GM06990 (cell line): ENCODE measurements around the gene XRN2.

Experiments
- DNase-seq: peaks from one replicate; pipeline ENCODE4 v3.0.0-alpha.2; 2011; ENCODE audit not compliant: insufficient read length; ENCODE audit errors: extremely low read depth
- H3K27me3 ChIP-seq: replicated peaks from 2 replicates; pipeline ENCODE4 v1.6.0; 2011; ENCODE audit warnings: low read length; ENCODE audit not compliant: control insufficient read depth, insufficient read depth
- H3K36me3 ChIP-seq: 2 replicates; pipeline ENCODE4 v1.5.1; 2011; ENCODE audit warnings: low read length; ENCODE audit not compliant: control insufficient read depth, insufficient read depth
- H3K4me3 ChIP-seq: replicated peaks from 2 replicates; pipeline ENCODE4 v1.5.1; 2011; ENCODE audit warnings: low read depth, mild to moderate bottlenecking, control low read depth, low read length
- CTCF ChIP-seq: IDR thresholded peaks from 2 replicates; pipeline ENCODE4 v1.5.1; 2011; ENCODE audit warnings: low read length, control low read depth, mild to moderate bottlenecking, inconsistent platforms; ENCODE audit not compliant: insufficient read depth, poor library complexity, severe bottlenecking

The XRN2 gene

GRCh38 chr20:21353236-21353635 is 50.1 kb downstream of the XRN2 start:
- no peak for TF ChIP-seq CTCF
- H3K36me3 ChIP-seq = peaks cover 2% of the 10 kb centered on the region
- no peak overlapping the region for H3K4me3 ChIP-seq
- DNase-seq = no peak
- H3K27me3 ChIP-seq = no peaks in the 10 kb centered on the region

GRCh38 chr20:21355981-21356380 is 52.9 kb downstream of the XRN2 start:
- DNase-seq = no peak
- no peak for TF ChIP-seq CTCF
- Histone ChIP-seq H3K36me3 (peaks cover 2% of the 10 kb centered on the region), H3K4me3 (no peak overlapping the region), H3K27me3 (no peaks in the 10 kb centered on the region)

GRCh38 chr20:21356386-21356785 is 53.3 kb downstream of the XRN2 start:
- Histone ChIP-seq H3K27me3 (no peaks in the 10 kb centered on the region), H3K36me3 (peaks cover 2% of the 10 kb centered on the region), H3K4me3 (no peak overlapping the region)
- TF ChIP-seq CTCF = no peak
- DNase-seq = no peak

GRCh38 chr20:21357844-21358243 is 54.7 kb downstream of the XRN2 start:
- no peak for DNase-seq
- Histone ChIP-seq H3K36me3 (peaks cover 4% of the 10 kb centered on the region), H3K27me3 (no peaks in the 10 kb centered on the region), H3K4me3 (no peak overlapping the region)
- no peak for TF ChIP-seq CTCF

GRCh38 chr20:21358737-21359136 is 55.6 kb downstream of the XRN2 start:
- H3K36me3 ChIP-seq = peaks cover 5% of the 10 kb centered on the region
- no peak for DNase-seq
- TF ChIP-seq CTCF = no peak
- no peaks in the 10 kb centered on the region for H3K27me3 ChIP-seq
- no peak overlapping the region for H3K4me3 ChIP-seq

- Histone ChIP-seq H3K4me3 (no peak overlapping the region), H3K27me3 (no peaks in the 10 kb centered on the region), H3K36me3 (peaks cover 5% of the 10 kb centered on the region)
- DNase-seq = no peak
- TF ChIP-seq CTCF = no peak
These were observed 57.6 kb downstream of the XRN2 start for GRCh38 chr20:21360705-21361104.
